ENCODE data around the gene AGAP1. TPM values are rescaled to one million over a fixed set of nuclear protein-coding genes. Genes with fewer than 3 reads are reported as not detected.

AGAP1 gene
- total and polyA plus RNA-seq, 8 donors, result 5.0 to 27.6 (median 17.4) TPM

- DNase-seq (no peak), FAIRE-seq (no peak), ATAC-seq (no peak)
- H3K27ac ChIP-seq, result no peak overlapping the region
- no peaks in the 10 kb centered on the region for H3K9me3 ChIP-seq
- H3K27me3 ChIP-seq, result no peaks in the 10 kb centered on the region
- peaks cover 0 to 3% (median 0%) of the 10 kb centered on the region in 3 donors for H3K4me1 ChIP-seq
- TF ChIP-seq, protein P1, sequence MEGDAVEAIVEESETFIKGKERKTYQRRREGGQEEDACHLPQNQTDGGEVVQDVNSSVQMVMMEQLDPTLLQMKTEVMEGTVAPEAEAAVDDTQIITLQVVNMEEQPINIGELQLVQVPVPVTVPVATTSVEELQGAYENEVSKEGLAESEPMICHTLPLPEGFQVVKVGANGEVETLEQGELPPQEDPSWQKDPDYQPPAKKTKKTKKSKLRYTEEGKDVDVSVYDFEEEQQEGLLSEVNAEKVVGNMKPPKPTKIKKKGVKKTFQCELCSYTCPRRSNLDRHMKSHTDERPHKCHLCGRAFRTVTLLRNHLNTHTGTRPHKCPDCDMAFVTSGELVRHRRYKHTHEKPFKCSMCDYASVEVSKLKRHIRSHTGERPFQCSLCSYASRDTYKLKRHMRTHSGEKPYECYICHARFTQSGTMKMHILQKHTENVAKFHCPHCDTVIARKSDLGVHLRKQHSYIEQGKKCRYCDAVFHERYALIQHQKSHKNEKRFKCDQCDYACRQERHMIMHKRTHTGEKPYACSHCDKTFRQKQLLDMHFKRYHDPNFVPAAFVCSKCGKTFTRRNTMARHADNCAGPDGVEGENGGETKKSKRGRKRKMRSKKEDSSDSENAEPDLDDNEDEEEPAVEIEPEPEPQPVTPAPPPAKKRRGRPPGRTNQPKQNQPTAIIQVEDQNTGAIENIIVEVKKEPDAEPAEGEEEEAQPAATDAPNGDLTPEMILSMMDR (IDR thresholded peaks at IDR 0.05), result no peak
- 79 to 85% methylated on average over 18 of the region's 18 CpGs for WGBS, 2 donors
- H3K4me3 ChIP-seq, result no peak overlapping the region
- intact Hi-C loops (cut with DNase I), result no loop called here
- no peaks in the 10 kb centered on the region for H3K36me3 ChIP-seq
Observed at GRCh38 chr2:235607546-235608199, 113.8 kb downstream of the AGAP1 start.

DNA sequence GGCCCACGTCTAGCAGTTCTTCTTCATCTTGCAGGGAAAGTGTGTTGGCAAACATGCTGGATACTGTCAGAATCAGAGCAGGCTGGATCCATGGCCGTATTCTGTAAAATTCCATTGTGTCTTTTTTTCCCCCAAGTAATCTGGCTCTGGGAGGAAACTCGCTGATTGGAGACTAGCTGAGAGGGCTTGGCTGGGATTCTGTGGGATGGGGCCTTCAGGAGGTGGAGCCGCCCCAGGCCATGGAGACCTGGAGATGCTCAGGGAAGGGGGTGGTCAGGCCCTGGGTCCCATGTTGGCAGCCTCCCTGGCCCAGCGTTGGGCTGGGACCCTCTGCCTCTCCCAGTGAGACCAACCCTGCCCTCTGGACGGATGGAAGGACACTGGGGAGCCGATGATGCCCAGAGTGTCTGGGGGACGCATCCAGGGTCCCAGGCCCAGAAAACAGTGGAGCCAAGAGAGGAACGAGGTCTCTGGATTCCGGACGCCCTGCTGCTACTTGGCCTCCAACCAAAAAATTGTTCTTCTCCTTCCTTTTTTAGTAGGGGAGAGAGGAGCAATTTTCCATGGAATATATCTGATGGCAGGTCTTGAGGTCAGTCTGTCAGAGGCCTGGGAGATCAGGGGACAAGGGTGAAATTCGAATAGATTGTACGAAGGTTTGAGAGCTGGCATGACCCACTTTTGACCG lies 114.5 kb downstream of the AGAP1 start:
- intact Hi-C loops (cut with DNase I), result no loop called here
- H3K27ac ChIP-seq, result no peak overlapping the region
- H3K27me3 ChIP-seq, result no peaks in the 10 kb centered on the region
- FAIRE-seq, result no peak
- TF ChIP-seq, protein P1 (IDR thresholded peaks at IDR 0.05), result no peak
- H3K9me3 ChIP-seq, result no peaks in the 10 kb centered on the region
- H3K4me3 ChIP-seq, result no peak overlapping the region
- no peak for DNase-seq
- H3K4me1 ChIP-seq, result peaks cover 0 to 3% (median 0%) of the 10 kb centered on the region in 3 donors
- ATAC-seq, result no peak
- WGBS, 2 donors, result 86 to 90% methylated on average over 14 of the region's 14 CpGs
- H3K36me3 ChIP-seq, result no peaks in the 10 kb centered on the region

DNA sequence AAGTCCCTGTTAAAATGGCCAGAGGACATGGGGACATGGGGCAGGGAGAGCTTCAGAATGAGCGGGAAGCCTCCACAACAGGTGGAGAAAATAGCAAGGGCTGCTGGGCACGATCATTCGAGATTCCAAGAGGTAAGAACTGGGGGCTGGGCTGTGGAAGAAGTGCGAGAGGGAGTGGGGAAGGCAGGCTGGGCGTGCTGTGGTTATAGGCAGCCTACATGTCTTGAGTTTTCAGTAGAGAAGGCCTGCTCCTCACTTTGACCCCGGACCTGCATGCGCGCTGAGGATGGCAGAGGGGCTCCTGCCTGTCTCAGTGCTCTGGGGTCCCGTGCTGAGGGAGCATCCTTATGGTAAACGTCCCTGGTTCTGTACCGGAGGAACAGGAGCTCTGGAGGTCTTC lies 115.5 kb downstream of the AGAP1 start:
- peaks cover 0 to 3% (median 0%) of the 10 kb centered on the region in 3 donors for H3K4me1 ChIP-seq
- 95 to 99% methylated on average over 10 to 11 of the region's 11 CpGs for WGBS, 2 donors
- ATAC-seq (no peak), FAIRE-seq (no peak), DNase-seq (no peak)
- no peaks in the 10 kb centered on the region for H3K36me3 ChIP-seq
- H3K27ac ChIP-seq, result no peak overlapping the region
- TF ChIP-seq, protein P1 (IDR thresholded peaks at IDR 0.05), result no peak
- H3K9me3 ChIP-seq, result no peaks in the 10 kb centered on the region
- H3K27me3 ChIP-seq, result no peaks in the 10 kb centered on the region
- intact Hi-C loops (cut with DNase I), result no loop called here
- H3K4me3 ChIP-seq, result no peak overlapping the region

DNA sequence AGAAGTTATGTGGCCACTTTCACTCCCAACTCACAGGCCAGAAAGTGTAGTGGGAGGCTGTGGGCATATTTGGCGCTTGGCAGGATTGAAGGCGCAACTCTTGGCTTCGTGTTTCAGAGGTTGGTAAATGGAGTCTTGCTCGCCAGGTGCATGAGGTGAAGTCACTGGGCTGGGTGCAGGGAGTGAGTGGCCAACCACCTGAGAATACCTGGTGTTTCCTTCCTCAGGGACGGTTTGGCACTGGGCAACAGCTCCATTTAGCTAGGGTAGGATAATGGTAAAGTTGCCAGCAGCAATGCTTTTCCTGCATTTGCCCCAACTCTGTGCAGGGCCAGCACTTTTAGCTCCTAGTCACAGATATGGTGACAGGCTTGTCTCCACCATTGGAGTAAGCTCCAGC lies 115.9 kb downstream of the AGAP1 start:
- ATAC-seq, result no peak
- FAIRE-seq, result no peak
- H3K4me3 ChIP-seq, result no peak overlapping the region
- TF ChIP-seq, protein P1 (IDR thresholded peaks at IDR 0.05), result no peak
- no peak for DNase-seq
- no peaks in the 10 kb centered on the region for H3K9me3 ChIP-seq
- WGBS, 2 donors, result 92 to 95% methylated on average over 5 of the region's 5 CpGs
- H3K36me3 ChIP-seq, result no peaks in the 10 kb centered on the region
- intact Hi-C loops (cut with DNase I), result no loop called here
- no peak overlapping the region for H3K27ac ChIP-seq
- no peaks in the 10 kb centered on the region for H3K27me3 ChIP-seq
- peaks cover 0 to 3% (median 0%) of the 10 kb centered on the region in 3 donors for H3K4me1 ChIP-seq
